Measurements from ENCODE around the gene TRPM6. TPM values are rescaled to one million over a fixed set of nuclear protein-coding genes. Genes with fewer than 3 reads are reported as not detected.
"Not testable (repeated sequence)": the region's sequence is repeated elsewhere in the genome, so short reads cannot be mapped to it uniquely, and the experiment has no call there.

The TRPM6 gene
- total and polyA plus RNA-seq, 5 donors = 0.11 to 0.76 (median 0.17) TPM

DNA sequence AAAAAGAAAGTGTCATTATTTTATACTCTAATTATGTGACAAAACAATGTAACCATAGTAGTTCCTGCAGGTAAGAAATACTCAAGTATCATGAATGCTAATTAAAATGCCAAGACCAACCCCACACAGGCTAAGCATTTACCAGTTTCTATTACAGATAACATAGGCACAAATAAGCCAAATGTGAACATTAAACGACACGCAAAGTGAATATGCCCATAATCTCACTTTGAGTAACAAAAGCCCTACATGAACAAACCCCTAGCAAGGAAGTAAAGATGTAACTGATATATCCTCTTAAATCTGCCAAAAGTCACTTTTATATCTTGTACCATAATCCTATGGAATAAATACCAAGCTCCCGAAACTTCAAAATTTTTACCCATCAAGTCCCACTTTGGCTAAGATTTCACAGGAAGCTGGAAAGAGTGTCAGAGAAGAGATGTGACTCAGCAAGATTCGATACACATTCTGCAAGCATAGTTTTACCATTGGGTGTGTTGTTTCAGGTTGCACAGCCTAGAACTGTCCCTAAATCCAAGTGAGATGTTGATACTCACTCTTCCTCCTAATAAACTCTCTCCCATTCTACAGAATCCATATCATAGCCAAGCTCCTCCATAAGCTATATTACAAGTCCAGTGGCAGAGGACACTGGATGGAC, 28.8 kb downstream of the TRPM6 start:
- H3K4me3 ChIP-seq (ENCODE audit: low read length) = no peak overlapping the region
- no peak for DNase-seq
- ATAC-seq = no peak
- no peaks in the 10 kb centered on the region for H3K4me1 ChIP-seq (ENCODE audit: control insufficient read depth, insufficient read depth, low read length)
- H3K27me3 ChIP-seq (ENCODE audit: control insufficient read depth, insufficient read depth) = no peaks in the 10 kb centered on the region
- H3K27ac ChIP-seq (ENCODE audit: low read length) = no peak overlapping the region
- WGBS = 83% methylated on average over 4 of the region's 4 CpGs
- no peaks in the 10 kb centered on the region for H3K9me3 ChIP-seq (ENCODE audit: control insufficient read depth, low read length)
- intact Hi-C loops (cut with DNase I) = no loop called here

DNA sequence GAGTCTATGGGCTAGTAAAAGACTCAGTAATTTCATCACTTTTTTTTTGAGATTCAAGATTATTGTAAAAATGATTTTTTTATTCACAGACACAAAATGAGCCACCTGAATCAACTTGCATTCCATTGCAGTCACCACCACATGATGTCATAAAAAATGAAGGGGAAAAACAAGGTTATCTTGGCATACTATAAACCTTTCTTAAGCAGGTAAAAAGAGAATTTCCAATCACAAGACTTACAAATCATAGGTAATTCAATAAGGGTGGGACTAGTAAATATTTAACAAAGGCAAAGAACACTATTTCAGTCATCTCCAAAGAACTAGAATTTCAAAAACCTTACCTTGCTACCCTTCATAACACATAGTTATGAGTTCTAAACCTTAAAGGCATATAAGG, 30.7 kb downstream of the TRPM6 start:
- no peak for ATAC-seq
- Histone ChIP-seq H3K9me3 (ENCODE audit: control insufficient read depth, low read length) (no peaks in the 10 kb centered on the region), H3K27me3 (ENCODE audit: control insufficient read depth, insufficient read depth) (no peaks in the 10 kb centered on the region), H3K4me1 (ENCODE audit: control insufficient read depth, insufficient read depth, low read length) (no peaks in the 10 kb centered on the region), H3K4me3 (ENCODE audit: low read length) (no peak overlapping the region), H3K27ac (ENCODE audit: low read length) (no peak overlapping the region)
- no peak for DNase-seq
- intact Hi-C loops (cut with DNase I) = no loop called here

DNA sequence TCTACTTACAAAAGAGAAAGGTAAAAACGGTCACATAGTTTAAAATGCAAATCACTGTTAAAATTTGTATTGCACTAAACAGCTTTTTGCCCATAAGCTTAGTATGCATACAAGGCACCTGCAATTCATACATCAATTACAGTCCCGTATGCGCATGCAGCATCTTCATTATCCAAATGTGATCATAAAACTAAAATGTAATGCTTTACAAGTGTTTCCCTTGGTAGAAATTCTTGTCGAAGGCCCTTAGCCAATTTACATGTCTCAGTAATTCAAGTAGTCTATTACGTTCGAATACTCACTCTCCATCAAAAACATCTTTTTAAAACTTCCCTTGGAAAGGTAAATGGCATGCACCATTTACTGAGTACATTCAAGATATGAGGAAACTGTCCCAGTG, 32.6 kb downstream of the TRPM6 start:
- ATAC-seq (no peak), DNase-seq (no peak)
- WGBS = 91% methylated on average over 6 of the region's 6 CpGs
- Histone ChIP-seq H3K4me1 (ENCODE audit: control insufficient read depth, insufficient read depth, low read length) (no peaks in the 10 kb centered on the region), H3K27me3 (ENCODE audit: control insufficient read depth, insufficient read depth) (no peaks in the 10 kb centered on the region), H3K27ac (ENCODE audit: low read length) (no peak overlapping the region), H3K4me3 (ENCODE audit: low read length) (no peak overlapping the region), H3K9me3 (ENCODE audit: control insufficient read depth, low read length) (no peaks in the 10 kb centered on the region)
- intact Hi-C loops (cut with DNase I) = no loop called here

DNA sequence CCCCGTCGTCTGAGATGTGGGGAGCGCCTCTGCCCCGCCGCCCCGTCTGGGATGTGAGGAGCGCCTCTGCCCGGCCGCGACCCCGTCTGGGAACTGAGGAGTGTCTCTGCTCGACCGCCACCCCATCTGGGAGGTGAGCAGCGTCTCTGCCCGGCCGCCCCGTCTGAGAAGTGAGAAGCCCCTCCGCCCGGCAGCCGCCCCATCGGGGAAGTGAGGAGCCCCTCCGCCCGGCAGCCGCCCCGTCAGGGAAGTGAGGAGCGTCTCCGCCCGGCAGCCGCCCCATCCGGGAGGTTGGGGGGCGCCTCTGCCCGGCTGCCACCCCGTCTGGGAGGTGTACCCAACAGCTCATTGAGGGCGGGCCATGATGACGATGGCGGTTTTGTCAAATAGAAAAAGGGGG, 34.7 kb downstream of the TRPM6 start:
- intact Hi-C loops (cut with DNase I) = not testable (repeated sequence)

DNA sequence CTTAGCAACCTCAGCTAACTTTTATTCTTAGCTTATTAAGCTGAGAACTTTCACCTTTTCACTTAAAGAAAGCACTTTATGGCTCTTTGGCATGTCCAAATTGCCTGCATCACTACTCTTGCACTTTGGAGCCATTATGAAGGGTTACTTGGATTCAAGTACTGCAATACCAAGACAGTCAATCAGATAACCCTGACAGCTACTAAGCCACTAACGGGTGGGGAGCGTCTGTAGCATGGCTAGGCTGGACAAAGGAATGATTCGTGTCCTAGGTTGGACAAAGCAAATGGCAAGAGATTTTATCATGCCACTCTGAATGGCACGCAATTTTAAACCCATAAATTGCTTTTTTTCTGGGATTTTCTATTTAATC, 39.6 kb downstream of the TRPM6 start:
- ATAC-seq = no peak

More for the DNA sequence above, 34.7 kb downstream of the TRPM6 start:
- ATAC-seq; H3K4me3 ChIP-seq (ENCODE audit: low read length); H3K27me3 ChIP-seq (ENCODE audit: control insufficient read depth, insufficient read depth); H3K27ac ChIP-seq (ENCODE audit: low read length); H3K4me1 ChIP-seq (ENCODE audit: control insufficient read depth, insufficient read depth, low read length); H3K9me3 ChIP-seq (ENCODE audit: control insufficient read depth, low read length): not testable (repeated sequence)
- 93% methylated on average over 36 of the region's 36 CpGs for WGBS
- DNase-seq = peak in 1 of 3 donors; percentile 54

DNA sequence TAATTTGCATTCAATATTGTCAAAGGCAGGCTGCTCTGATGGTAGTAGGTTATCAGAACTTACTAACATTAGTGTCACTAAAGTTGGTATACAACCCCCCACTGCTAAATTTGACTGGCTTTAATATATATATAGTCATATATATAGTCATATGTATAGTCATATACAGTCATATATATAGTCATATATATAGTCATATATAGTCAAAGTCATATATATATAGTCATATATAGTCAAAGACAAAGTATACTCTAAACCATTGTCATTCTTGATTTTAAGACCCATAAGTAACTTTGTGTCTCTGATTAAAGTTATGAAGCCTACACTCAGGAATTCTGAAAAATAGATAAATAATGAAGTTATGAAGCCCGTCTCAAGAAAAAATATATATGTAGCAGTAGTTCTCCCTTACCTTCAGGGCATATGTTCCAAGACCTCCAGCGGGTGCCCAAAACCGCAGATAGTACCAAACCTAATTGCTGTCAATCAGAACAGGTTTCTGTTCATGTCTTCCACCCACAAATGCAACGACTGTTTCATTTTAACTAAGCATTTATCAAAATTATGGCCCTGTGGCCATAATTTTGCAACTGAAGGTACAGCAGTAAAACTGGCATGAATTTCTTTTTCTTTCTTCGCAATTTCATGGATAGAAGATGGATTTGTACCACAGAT, 40.1 kb downstream of the TRPM6 start:
- H3K4me3 ChIP-seq (ENCODE audit: low read length) = no peak overlapping the region
- intact Hi-C loops (cut with DNase I) = no loop called here
- H3K27ac ChIP-seq (ENCODE audit: low read length) = no peak overlapping the region
- no peak for ATAC-seq
- no peak for DNase-seq
- H3K27me3 ChIP-seq (ENCODE audit: control insufficient read depth, insufficient read depth) = no peaks in the 10 kb centered on the region
- WGBS = 89% methylated on average over 5 of the region's 5 CpGs
- H3K9me3 ChIP-seq (ENCODE audit: control insufficient read depth, low read length) = no peaks in the 10 kb centered on the region
- H3K4me1 ChIP-seq (ENCODE audit: control insufficient read depth, insufficient read depth, low read length) = no peaks in the 10 kb centered on the region

More for the DNA sequence above, 39.6 kb downstream of the TRPM6 start:
- WGBS = 63% methylated on average over 4 of the region's 4 CpGs
- H3K27me3 ChIP-seq (ENCODE audit: control insufficient read depth, insufficient read depth) = no peaks in the 10 kb centered on the region
- no peak overlapping the region for H3K4me3 ChIP-seq (ENCODE audit: low read length)
- no peak overlapping the region for H3K27ac ChIP-seq (ENCODE audit: low read length)
- intact Hi-C loops (cut with DNase I) = no loop called here
- H3K9me3 ChIP-seq (ENCODE audit: control insufficient read depth, low read length) = no peaks in the 10 kb centered on the region
- no peak for DNase-seq
- H3K4me1 ChIP-seq (ENCODE audit: control insufficient read depth, insufficient read depth, low read length) = no peaks in the 10 kb centered on the region

DNA sequence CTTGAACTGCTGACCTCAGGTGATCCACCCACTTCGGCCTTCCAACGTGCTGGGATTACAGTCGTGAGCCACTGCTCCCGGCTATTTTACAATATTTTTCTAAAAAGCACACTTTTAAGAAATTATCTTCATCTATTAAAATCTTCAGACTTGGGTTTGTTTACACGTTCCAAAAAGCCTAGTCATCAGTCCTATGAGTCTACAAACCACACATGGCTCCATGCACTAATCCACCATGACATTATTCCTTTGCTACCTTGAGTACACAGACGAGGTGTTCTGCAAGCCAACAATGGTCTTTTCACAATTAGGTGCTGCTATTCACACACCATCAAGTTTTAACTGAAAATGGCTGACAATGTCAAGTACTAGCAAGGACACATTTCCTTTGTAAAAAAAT, 41.0 kb downstream of the TRPM6 start:
- 84% methylated on average over 6 of the region's 6 CpGs for WGBS
- ATAC-seq (no peak), DNase-seq (no peak)

GRCh38 chr9:74838351-74838750, 49.4 kb downstream of the TRPM6 start:
- no peaks in the 10 kb centered on the region for H3K9me3 ChIP-seq (ENCODE audit: control insufficient read depth, low read length)
- H3K4me3 ChIP-seq (ENCODE audit: low read length) = no peak overlapping the region
- H3K27ac ChIP-seq (ENCODE audit: low read length) = no peak overlapping the region
- intact Hi-C loops (cut with DNase I) = no loop called here
- no peak for ATAC-seq
- H3K27me3 ChIP-seq (ENCODE audit: control insufficient read depth, insufficient read depth) = no peaks in the 10 kb centered on the region
- 86% methylated on average over 4 of the region's 4 CpGs for WGBS
- H3K4me1 ChIP-seq (ENCODE audit: control insufficient read depth, insufficient read depth, low read length) = no peaks in the 10 kb centered on the region
- DNase-seq = no peak

More for the DNA sequence above, 41.0 kb downstream of the TRPM6 start:
- no peaks in the 10 kb centered on the region for H3K27me3 ChIP-seq (ENCODE audit: control insufficient read depth, insufficient read depth)
- no peaks in the 10 kb centered on the region for H3K9me3 ChIP-seq (ENCODE audit: control insufficient read depth, low read length)
- intact Hi-C loops (cut with DNase I) = no loop called here
- no peak overlapping the region for H3K4me3 ChIP-seq (ENCODE audit: low read length)
- no peak overlapping the region for H3K27ac ChIP-seq (ENCODE audit: low read length)
- no peaks in the 10 kb centered on the region for H3K4me1 ChIP-seq (ENCODE audit: control insufficient read depth, insufficient read depth, low read length)

DNA sequence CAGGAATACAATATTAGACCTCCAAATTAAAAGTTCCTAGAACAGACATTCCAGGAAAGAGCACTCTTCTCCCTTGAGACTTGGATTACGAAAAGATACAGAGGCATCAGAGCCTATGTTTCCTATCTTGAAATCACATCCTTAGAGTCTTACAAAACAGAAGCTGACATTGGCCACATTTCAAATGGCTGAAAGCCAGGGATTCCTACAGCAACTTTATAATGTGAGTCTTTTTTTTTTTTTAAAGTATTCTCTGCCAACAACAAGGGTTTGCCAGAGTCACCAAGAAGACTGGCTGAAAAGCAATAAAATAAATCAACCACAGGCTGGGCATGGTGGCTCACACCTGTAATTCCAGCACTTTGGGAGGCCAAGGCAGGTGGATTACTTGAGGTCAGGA, 63.1 kb downstream of the TRPM6 start:
- Histone ChIP-seq H3K27ac (ENCODE audit: low read length) (no peak overlapping the region), H3K27me3 (ENCODE audit: control insufficient read depth, insufficient read depth) (no peaks in the 10 kb centered on the region), H3K9me3 (ENCODE audit: control insufficient read depth, low read length) (no peaks in the 10 kb centered on the region), H3K4me3 (ENCODE audit: low read length) (no peak overlapping the region), H3K4me1 (ENCODE audit: control insufficient read depth, insufficient read depth, low read length) (no peaks in the 10 kb centered on the region)
- intact Hi-C loops (cut with DNase I) = loop anchor here in 1 of 4 donors (5.0 kb wide), 1 partner anchor 47 kb away; no protein-coding TSS in a partner anchor
- DNase-seq (peak in 1 of 3 donors; percentile 20), ATAC-seq (peak; percentile 63 to 68)
- WGBS = 24% methylated on average over 1 of the region's 1 CpG

DNA sequence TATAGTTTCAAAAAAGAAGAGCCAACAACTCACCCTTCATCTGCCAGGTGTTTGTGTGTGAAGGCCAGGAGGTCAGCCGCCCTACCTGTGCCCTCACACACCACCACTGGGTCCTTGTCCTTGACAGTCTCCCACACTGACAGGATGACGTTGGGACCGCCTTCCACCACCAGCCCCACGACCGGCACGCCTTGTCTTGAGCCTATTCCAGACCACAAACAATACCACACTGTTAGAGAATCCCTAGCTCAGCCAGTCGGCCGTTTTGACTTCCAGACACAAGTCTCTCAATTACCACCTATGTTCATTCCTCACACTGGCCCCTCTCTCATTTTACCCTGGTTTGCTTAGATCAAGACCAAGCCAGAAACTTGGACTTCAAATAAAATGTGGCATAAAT, 66.1 kb downstream of the TRPM6 start:
- intact Hi-C loops (cut with DNase I) = no loop called here
- no peaks in the 10 kb centered on the region for H3K9me3 ChIP-seq (ENCODE audit: control insufficient read depth, low read length)
- no peak for DNase-seq
- no peaks in the 10 kb centered on the region for H3K27me3 ChIP-seq (ENCODE audit: control insufficient read depth, insufficient read depth)
- ATAC-seq = no peak
- no peaks in the 10 kb centered on the region for H3K4me1 ChIP-seq (ENCODE audit: control insufficient read depth, insufficient read depth, low read length)
- no peak overlapping the region for H3K27ac ChIP-seq (ENCODE audit: low read length)
- no peak overlapping the region for H3K4me3 ChIP-seq (ENCODE audit: low read length)
- 76% methylated on average over 8 of the region's 8 CpGs for WGBS

DNA sequence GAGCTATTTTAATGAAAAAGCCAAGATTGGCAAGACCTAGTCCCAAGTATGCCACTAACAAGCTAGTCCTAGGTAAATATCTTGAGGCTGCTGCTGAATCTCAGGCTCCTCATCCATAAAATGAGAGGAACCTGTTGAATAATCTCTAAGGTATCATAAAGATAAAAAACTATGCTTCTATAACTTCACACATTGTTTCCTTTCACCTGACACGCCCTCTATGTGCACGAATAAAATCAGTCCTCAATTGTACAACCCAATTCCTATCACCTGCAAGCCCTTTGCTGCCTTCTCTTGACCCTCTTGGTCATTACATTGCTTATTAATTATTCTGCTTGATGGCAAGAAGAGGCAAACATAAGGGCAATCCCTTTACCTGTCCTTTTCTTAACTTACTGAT, 69.9 kb downstream of the TRPM6 start:
- Histone ChIP-seq H3K4me3 (ENCODE audit: low read length) (no peak overlapping the region), H3K4me1 (ENCODE audit: control insufficient read depth, insufficient read depth, low read length) (no peaks in the 10 kb centered on the region), H3K9me3 (ENCODE audit: control insufficient read depth, low read length) (no peaks in the 10 kb centered on the region), H3K27ac (ENCODE audit: low read length) (no peak overlapping the region), H3K27me3 (ENCODE audit: control insufficient read depth, insufficient read depth) (no peaks in the 10 kb centered on the region)
- no peak for DNase-seq
- 88% methylated on average over 2 of the region's 2 CpGs for WGBS
- intact Hi-C loops (cut with DNase I) = no loop called here
- no peak for ATAC-seq

All from right cardiac atrium (tissue), 5 donors.